Stimulated activated CD4-positive, alpha-beta T cell treated with anti-CD3 and anti-CD28 coated beads, Interleukin-4, amount 100 ng/mL, for 24 hours (primary cell): Measurements from ENCODE around the gene PRDM15.

Experiments
- DNase-seq: peaks from one replicate; pipeline ENCODE4 v3.0.0-alpha.2; 2020

The PRDM15 gene

DNA sequence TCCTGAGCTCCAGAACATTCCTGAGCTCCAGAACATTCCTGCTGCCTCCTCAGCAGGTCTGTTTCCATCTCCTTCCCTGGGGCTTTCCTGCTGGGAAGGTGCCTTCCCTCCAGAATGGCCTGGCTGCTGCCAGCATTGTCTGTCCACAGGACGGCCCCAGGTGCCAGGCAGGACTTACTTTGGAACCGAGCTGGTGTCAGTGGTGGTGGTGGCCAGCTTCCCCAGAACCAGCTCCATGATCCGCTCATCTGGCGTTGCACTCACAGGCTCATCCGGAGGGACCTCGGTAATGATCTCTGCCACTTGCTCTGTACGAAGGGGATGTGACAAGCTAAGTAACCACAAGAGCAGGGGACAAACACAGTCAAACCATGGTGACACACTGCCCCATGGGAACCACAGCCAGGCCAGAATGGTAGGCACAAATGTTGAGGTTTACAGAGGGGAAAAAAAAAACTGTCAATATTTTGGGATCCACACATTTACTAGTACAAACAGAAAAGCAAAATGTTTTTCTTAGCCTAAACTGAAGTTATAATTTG is 41.3 kb downstream of the PRDM15 start:
- no peak for DNase-seq

DNA sequence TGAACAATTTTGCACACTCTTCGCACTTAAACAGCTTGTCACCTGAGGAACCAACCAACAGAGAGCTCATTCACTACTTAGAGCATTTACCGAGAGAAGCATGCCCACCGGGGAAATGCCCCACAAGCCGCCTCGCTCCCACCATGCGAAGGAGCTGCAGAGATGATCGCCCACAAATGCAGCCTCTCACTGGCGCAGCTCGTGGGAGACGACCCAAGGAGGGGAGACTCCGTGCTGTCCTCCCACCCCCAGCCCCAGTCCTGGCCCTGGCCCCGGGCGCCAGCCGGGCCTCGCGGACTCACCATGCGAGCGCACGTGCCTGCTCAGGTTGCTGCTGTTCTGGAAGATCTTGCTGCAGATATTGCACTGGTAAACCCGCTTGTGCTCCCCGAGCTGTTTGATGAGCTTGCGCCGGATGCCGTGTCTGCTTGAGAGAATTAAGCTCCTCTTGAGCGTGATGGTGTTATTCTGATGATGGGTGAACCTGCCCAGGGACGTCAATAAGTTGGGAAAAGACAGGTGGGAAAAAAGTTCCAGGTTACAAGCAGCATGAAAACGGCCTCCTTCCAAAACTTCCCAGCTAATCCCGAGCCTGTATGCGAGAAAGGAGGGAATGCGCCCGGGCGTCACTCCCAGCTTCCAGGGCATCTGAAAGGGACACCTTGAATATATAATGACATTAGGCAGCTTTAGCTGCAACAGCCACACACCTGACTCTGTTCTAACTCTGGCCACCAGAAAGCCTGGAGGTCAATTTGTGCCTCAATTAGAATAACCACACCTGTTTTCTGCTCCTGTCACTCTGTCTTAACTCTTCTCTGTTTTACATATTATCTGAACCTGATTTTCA is 42.8 kb downstream of the PRDM15 start:
- DNase-seq = no peak

DNA sequence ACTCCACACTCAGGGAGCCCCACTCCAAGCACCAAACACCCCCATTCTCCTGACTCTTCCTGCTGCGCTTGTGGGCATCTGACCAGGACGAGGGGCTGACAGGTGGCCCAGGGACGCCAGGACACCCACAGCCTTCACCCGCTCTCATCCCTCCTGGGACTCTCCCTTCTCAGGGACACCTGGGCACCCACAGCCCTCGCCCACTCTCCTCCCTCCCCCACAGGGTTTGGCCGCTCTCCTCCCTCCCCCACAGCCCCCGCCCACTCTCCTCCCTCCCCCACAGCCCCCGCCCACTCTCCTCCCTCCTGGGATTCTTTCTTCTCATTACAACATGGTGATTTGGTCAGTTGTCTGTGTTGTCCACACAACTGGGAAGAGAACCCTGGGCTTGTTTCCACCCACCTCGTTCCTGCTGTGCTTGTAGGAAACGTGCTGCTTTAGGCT is 43.4 kb downstream of the PRDM15 start:
- no peak for DNase-seq

DNA sequence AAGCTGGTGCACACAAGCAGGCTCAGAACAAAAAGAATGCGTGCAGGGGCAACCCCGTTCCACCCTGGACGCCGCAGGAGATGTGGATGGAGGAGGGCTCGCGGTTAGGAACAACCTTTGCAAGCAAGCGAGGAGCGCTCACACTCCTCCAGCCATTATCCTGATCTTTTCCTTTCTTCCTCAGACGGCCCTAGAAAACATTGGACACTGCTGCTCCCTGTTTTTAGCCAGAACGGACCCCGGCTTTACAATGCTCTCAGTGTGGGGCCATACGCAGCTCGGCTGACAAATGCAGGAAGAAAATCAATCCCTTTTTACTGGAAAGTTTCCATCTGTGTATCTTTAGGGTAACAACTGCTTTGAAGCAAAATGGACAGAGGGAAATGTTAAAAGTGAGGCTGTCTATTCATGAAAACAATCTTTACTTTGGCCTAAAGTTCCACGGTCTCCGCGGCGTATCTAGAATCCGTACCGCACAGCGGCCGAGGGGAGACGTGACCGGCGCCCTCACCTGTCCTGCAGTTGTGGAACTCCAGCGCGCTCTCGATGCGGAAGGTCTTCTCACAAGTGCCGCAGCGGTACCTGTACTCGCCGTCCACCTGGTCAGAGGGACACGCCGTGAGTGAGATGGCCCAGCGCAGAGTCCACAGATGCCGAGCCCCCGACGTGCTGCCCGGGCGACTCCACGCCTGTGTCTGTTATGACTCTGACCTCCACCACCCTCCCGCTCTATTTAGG is 44.0 kb downstream of the PRDM15 start:
- no peak for DNase-seq

DNA sequence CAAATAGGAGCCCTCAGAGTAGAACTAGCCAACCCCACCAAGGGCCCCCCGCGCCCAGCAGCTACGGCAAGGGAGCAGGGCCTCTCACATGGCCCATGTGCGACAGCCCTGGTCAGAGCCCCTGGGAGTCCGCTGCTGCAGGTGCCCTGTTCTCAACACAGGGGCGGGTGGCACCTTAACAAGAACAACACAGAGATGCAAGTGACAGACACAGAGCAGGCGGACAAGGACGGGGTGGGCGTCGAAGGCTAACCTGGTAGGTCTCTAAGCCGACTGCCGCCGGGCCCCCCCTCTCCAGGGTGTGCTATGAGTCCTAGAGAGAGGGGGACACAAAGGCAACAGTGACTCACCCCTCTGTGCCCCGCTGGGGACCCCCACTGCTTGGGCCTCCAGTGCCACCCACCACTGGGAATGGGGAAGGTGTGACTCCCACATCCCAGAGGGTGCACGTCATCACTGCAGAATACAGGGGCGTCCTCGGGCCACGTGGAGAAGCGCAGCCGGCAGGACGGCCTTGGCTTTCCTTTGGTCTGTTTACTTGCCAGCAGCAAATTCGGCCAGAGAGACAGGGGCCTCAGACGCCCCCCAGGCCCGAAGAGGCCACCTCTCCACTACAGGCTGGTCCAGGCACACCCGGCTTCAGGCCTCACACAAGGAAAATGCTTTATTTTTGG is 44.8 kb downstream of the PRDM15 start:
- DNase-seq = no peak

DNA sequence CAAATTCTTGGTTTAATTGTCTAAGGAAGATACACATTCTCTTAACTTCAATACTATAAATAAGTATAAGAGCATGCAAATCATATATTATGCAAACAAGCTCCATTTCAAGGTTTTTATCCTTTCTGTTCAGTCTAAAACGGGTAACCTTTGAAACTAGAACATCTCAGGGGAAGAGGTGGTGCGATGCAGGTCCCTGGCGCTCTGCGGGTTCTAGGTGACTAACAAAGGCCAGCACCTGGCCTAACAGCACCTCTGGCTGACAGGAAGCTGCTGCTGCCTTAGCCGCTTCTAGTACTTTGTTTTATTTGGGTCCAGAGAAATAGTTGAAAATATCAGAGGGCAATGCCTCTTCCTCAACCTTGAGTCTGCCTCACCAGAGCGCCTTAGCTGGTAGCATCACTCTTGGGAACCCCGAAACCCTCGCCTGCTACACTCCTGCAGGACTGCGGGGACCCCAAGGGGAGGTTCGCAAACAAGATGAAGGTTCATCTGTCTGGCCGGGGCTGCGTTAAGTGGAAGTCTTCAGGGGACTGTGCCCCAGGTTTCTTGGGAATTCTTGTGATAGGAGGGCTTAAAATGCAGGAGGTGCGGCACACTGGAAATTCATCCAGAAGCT is 45.5 kb downstream of the PRDM15 start:
- no peak for DNase-seq

DNA sequence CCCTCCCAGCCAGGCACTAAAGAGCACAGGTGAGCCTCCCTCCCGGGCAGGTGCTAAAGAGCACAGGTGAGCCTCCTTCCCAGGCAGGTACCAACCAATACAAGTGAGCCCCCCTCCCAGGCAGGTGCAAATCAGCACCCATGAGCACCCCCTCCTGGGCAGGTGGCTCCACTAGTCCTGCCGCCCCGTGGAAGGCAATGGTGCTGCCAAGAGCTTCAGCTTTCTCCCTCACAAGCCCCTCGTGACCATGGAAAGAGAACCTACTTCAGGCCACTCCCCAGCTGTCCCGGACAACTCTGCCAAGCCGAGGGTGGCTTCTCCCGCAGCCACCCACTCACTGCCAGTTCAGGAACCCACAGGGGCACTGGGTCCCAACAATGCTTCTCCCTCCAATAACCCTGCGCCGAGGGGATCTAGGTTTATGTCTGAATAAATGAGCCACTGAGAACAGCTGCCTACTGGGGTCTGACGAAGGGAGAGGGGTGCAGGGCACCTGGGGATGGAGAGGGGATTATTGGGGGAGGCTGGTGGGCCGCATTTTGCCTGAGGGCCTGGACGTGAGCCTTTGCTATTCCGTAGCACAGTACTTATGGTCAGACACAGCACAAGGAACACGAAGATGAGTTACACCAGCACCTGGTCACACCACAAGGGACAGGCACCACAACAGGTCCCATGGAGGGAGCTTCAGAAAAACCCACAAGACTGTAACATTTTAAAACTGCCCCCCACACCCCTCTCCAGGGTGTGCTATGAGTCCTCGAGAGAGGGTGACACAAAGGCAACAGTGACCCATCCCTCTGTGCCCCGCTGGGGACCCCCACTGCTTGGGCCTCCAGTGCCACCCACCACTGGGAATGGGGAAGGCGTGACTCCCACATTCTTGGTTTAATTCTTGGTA is 46.3 kb downstream of the PRDM15 start:
- no peak for DNase-seq

DNA sequence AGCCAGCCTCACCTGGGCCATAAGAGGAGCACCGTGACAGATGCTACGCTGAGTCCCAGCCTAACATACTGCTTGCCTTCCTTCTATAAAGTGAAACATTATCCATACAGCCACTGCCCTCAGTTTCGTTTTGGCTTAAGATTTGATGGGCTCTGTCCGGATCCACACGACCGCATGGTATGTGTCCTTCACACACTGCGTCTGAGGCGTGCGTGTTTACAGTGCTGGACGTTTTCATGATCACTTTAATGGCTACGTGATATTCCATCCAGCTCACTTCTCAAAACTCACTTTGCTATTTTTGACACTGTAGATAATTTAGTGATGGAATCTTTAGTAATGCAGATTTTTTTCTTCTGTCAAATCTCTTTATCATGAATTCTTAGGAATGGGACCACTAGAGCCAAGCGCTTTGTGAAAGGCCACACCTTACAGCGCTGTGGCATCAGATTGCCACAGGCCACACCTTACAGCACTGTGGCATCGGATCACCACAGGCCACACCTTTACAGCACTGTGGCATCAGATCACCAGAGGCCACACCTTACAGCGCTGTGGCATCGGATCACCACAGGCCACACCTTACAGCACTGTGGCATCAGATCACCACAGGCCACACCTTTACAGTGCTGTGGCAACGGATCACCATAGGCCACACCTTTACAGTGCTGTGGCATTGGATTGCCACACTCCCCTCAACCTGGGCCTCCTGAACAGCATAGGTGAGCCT is 47.1 kb downstream of the PRDM15 start:
- no peak for DNase-seq

DNA sequence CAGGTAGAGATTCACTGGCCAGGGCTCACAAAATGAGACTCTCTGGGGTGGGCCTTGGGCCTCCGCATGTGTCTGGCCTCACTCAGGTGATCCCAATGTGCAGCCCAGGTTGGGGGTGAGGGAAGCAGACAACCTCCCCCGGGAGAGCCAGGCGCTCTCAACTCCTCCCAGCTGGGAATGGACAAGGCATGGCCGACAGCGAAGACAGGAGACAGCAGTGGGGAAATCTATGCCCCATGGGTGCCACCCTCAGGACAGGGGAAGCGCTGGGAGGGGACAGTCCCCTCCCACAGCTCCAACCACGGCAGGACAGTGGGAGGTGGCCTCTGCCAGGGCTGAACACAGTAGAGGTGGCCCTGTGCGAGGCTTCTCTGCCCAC is 47.7 kb downstream of the PRDM15 start:
- no peak for DNase-seq

DNA sequence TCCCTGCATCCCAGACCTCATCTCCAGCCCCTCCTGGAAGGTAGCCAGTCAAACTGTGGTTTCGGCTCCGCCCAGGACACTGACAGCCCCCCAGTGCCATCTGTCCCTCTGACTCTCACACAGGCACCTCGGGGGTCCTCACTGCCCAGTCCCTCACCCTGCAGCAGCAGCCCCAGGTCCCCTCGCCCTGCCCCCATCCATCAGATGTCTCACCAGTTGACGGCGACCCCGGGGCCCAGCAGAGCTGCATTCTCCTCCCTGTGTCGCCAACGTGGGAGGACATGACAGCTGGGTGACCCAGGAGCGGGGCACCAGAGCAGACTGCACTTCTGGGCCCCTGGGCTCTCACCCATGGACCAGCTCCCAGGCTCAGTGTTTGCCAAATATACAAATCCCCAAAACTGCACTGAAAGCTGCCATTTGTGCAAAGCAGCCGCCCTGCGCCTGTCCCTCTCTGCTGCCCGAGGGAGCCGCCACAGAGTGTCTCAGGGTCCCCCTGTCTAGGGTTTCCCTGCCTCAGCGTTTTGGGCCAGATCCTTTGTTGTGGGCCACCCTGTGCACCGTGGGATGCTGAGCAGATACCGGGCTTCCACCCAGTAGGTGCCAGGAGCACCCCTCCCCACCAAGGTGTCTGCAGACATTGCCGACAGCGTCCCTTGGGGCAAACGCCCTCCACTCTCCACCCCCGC is 48.2 kb downstream of the PRDM15 start:
- no peak for DNase-seq

DNA sequence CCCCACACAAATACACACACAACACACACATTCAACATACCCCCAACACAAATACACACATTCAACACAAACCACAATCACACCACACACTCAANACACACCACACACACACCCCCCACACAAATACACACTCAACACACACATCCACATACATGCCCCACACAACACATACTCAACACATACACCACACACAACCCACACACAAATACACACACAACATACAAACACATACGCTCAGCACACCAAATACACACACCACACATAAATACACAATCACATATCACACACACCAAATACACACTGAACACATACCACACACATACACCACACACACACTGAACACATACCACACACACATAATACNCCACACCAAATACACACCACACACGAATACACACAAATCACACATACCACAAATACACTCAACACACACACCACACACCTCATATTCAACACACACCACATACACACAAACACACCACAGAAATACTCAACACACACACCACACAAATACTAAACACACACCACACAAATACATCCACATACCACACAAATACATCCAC is 48.9 kb downstream of the PRDM15 start:
- DNase-seq = no peak

DNA sequence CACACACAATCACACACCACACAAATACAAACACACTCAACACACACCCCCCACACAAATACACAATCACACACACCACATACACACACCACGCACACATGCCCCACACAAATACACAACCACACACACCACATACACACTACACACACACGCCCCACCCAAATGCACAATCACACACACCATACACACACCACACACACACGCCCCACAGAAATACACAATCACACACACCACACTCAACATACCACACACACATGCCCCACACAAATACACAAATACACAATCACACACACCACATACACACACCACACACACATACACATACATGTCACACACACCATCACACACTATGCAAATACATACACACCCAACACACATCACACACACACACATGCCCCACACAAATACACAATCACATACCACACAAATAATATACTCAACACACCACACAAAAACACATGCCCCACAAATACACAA is 50.2 kb downstream of the PRDM15 start:
- no peak for DNase-seq

DNA sequence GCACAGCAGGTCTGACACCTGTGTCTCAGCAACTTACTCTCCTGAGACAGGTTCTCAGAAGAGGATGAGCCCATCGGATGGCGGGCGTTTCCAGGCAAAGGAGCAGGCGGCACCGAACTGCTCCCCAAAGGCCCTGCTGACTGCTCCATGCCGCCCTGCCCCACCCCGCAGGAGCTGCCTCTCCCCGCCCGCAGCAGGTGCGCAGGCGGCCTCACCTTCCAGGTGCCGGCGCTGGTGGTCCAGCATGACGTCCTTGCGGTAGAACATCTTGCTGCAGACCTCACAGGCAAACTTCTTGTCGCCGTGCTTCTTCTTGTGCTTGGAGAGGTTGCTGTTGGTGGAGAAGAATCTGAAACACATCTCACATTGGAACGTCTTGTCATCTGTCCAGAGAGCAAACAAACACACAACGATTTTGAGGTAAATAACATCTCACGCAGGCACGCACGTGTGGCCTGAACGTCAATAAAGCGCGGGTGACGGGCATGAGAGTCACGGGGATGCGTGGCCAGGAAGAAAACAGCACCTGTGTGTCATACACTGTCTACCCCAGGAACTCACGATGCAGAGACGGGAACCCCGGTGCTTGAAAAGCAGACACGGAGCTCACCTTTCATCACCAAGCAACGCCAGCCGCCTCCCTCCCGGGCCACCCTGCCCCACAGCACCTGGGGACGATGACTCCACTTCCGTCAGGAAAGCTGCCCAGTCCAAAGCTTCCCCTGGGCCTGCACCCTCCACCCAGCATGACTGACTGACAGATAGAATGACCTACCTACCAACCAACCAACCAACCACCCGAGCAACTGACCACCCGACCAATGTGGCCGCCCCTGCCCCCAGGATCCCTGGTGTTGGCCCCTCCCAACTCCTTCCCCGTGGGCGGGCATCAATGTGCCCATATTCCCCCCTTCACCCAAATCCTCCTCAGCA is 50.9 kb downstream of the PRDM15 start:
- DNase-seq = no peak

DNA sequence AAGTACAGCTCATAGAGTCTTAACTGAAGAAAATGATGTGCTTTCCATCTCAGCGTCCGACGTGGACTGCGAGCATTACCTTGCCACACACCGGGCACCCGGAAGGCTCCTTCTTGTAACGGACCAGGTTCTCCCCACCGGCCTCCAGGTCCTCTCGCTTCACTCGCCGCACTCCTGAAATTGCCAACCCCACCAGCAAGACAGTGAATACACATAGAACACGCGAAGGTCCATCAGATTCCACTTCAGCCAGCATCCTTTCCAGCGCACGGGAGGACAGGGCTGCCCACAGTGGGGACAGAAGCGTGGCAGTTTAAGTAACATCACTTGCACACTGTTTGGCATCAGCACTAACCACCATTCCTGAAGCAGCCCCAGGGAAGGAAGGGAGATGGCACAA is 53.3 kb downstream of the PRDM15 start:
- DNase-seq = no peak

DNA sequence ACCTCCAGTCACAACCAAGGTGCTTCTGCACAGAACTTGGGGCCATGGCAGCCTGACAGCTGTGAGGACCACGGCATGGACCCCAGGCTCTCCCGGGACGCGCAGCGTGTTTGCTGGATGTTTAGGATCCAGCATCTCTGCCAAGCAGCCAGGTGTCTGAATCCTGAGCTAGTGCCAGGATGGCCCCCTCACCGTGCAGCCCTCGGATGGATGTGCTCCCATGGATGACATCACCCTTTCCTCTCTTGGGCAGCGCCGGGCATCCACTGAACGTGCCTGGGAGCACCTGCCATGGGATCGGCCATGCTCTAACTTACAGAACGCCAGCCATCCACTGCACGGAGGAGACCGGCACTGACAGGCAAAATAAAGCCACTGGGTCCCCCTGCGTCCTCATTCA is 53.9 kb downstream of the PRDM15 start:
- DNase-seq = no peak

DNA sequence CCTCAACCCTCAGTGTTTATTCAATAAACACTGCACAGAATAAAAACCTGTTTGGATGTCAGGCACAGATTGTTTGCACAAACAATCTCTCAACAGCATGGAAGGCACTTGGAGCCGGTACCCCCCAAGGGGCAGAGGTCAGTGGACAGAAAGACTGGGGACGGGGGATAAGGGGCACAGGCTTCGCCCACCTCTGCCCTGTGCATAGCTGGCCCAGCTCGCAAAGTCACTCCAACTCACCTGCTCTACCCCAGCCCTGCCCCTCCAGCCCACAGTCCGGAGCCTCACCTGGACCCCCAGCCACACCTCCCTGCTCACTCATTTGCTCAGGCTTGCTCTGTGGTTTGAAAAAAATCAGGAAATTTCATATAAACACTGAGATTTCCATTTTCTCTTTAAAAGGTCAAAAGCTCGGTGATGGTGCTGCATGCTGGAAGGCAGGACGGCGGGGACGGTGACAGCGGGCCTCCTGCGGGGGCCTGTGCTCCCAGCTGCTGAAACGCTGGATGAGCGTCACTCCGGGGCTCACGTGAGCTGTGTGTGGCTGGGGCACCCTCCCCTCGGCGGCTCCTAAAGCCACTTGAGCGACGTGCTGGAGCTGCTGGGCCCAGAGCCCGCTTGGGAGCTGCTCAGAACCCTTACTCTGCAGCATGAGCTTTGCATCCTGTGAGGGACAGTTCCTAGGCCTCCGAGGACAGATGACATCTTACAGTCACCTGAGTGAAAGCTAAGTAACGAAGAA is 54.5 kb downstream of the PRDM15 start:
- DNase-seq = no peak

DNA sequence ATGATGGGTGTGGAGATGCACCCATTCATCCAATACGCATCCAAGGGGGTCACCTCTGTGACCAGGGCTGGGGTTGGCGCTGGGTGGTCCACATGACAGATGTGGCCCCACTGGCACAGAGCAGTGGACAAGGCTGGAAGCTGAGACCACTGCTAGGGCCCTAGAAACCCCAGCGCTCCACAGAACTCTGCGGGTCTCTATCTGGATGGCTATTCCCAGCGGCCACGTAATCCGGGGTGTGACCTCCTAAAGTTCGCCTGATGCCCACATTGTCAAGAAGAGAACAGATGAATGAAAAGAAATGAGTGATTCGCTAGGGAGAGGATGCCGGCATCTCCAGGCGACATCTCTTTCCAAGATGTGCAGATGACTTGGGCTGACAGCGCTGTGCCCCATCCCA is 55.2 kb downstream of the PRDM15 start:
- no peak for DNase-seq

DNA sequence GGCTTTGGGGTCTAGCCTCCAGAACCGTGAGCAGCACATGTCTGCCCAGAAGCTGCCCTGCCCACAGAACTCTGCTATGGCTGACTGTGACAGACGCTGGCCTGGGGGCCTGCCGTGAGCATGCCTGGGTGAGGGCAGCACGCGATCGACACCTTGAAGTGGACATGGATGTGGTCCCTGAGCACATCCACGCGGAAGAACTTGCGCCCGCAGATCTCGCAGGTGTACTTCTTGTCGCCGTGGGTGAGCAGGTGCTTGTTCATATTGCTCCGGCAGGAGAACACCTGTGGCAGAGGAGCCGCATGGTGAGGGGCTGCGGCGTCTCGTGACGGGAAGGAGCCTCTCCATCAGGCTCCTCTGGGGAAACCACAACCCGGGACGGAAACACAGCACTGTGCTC is 56.0 kb downstream of the PRDM15 start:
- DNase-seq = no peak
